NCI-H1694 (cell line): Measurements from ENCODE around the gene TRMT61A.
"Not testable (repeated sequence)": the region's sequence is repeated elsewhere in the genome, so short reads cannot be mapped to it uniquely, and the experiment has no call there.

ENCODE experiments used
- DNase-seq: peaks from one replicate; lab custom pipeline; 2025; lab: John Stamatoyannopoulos, UW

TRMT61A gene

DNA sequence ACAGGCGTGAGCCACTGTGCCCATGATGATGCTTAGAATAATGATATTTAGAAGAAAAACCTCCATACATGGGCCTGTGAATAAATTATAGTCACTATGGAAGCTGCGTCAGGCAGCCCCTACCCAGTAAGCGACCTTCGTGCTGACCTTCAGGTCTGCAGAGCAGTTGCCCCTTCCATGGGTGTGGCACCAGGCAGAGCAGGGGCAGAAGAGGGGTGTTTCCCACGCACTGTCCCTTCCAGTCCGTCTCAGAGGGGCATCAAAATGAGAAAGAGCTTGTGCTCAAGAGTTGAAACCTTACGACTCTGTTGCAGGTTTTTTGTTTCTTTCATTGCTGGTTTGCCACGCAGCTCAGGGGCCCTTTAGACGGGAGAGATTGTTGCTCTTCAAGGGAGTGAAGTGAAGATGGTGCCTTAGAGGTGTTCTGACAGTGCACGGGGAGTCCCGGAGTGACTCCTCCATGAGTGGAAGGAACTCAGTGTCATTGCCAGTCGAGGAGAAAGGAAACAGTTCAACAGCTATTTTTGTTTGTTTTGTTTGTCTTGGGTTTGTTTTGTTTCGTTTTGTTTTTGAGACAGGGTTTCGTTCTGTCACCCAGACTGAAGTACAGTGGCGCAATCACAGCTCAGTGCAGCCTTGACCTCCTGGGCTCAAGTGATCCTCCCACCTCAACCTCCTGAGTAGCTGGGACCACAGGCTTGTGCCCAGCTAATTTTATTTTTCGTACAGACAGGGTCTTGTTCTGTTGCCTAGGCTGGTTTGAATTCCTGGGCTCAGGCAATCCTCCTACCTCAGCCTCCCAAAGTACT lies 20.3 kb upstream of the TRMT61A start:
- DNase-seq, result no peak

DNA sequence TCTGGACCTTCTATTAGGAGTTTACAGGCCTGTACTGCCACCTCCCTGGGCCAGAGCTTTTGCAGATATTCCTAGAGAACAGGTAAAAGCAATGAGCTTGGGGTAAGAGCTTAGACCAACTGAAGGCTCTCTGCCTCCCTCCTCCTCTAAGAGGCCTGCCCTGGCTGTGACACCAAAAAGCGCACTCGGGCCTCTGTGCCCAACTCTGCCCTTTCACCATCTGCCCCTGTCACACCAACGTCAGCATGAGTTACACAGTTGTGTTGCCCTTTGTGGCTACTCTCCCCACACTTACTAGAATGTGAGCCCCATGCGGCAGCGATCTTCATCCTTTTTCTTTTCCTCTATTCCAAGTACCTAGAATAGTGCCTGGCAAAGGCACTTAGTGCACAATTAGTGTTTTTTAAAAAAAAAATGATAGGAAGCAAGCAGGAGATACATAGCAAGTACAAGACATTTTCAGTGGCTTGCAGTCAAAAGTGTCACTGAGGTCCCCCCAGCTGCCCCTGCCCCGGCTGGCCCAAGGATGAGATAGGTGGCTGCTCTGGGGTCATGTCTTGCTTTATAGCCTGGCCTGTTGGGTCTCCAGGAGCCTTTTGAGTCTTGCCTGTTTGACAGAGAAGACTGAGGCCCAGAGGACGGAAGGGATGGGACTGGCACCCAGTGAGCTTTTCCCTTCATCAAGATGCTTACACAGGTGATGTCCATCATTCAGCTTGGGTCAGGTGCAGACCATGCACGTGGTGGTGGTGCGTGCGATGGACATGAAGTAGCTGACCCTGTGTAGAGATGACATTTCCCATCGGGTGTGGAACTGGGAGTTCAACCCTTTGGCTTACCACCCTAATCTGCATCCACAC lies 18.9 kb upstream of the TRMT61A start:
- DNase-seq, result no peak

DNA sequence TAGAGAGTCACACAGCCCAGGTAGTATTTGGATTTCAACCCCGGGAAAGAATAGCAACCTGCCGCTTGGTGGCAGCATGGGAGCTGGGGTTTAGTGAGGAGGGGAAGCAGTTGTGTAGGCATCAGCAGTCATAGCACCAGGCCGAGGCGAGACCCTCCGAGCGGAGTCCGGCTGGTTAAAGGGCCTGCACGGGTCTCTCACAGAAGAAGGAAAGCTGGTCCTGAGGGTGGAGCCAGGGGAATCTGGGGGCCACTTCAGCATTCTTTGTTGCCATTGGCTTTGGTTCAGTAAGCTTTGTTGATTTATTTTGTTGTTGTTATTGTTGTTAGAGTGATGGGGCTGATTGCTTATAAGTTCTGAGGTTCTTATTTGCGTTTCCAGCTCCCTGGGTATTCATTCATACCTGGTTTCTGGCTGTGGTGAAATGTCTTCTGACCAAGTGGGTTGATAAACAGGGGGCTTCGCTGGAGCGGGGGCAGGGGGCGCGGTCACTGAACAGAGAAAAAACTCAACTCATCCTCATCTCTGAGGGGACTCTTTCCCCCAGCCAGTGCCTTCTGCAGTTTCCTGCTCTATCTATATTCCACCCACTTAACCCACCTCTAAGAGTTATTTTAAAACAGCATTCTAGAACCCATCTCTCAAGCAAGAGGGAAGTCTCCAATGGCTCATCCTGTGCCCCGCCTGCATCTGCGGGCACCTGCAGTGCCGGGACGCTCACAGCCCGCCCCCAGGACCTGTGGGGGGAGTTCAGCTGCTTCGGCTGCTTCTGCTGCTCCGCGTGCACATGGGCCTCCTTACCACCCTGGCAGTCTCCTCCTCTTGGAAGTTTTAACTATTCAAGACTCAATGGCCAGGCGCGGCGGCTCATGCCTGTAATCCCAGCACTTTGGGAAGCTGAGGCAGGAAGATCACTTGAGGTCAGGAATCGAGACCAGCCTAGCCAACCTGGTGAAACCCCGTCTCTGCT lies 18.0 kb upstream of the TRMT61A start:
- peak; percentile 46 for DNase-seq

DNA sequence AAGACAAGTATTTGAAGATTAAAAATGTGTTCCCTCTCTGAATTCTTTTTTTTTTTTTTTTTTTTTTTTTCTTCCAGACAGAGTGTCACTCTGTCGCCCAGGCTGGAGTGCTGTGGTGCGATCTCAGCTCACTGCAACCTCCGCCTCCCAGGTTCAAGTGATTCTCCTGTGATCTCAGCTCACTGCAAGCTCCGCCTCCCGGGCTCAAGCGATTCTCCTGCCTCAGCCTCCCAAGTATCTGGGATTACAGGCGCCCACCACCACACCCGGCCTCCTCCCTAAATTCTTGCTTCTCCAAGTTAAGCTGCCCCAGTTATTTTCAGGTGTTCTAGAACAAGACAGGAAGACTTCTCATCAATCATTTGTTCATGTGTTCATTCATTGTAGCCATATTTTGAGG lies 16.8 kb upstream of the TRMT61A start:
- DNase-seq, result not testable (repeated sequence)

DNA sequence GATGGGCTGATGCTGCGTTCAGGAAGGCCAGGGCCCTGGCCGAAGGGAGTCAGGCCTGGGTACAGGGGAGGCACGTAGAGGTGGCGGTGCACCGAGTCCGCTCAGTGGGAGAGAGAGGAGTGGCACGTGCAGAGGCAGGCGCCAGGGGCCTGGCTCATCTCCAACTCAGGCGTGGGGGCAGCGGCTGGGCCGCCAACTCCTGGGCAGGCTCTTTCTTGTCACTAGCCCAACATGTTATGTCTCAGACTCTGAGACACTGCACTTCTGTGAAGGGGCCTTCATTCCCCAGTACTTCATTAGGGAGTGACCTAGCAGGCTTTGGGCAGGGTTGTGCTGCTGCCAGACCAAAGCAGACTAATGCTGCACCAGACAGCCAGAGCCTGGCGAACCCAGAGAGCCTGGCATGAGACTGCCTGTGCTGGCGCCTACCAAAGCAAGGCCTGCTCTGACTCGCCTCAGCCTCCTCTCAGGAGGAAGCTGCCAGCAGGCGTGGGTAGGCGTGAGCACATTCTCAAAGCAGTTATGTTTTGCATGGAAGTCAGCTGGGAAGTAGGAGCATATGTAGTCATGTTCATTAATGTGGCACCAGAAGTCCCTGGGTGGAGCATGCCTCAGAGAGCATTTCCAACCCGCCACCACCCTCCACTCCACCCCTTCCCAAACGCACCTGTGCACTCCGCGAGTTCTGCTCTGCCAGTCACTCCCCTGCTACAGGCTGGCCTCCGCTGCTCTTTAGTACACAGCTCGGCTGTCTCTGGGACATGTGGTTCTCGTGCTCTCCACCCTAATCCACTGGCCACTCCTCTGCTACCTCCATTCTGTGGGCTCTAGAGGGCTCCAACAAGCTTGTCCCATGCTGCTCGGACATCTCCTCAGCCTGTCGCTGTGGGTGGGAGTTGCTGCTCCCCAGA lies 16.0 kb upstream of the TRMT61A start:
- DNase-seq, result peak; percentile 100

DNA sequence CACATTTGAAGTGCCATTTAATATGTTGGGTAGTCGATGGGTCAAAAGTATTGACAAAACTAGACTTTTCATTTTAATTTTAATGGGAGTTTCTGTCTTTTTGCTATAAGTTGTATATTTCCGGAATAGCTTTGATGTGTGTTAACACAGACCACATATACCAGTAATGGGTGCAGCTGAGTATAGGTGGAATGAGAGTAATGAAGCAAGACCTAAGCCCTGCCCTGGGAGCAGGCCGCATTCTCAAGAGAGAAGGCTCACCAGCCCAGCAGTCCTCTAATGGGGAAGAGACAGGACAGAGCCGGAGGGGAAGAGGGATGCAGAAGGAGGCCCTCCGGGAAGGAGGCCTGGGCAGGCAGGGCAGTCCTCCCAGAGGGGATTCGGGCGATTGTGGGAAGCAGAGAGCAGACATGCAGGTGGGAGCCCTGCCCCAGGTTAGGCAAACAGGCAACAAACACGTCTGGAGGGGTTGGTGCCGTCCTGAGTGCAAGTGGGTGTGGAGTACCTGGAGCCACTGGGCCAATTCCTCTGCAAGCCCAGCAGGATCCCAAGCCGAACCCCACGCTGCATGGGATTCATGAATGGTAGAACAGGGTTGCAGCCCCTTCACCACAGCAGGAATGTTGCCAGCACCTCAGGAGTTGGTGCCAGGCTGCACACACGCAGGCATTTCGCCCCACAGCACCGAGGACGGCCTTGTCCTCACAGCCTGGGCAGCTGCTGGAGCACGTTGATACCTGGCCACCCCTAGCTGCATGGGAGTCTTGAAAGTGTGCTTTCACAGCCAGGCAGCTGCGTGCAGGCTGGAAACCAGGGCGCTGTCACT lies 14.2 kb upstream of the TRMT61A start:
- no peak for DNase-seq

DNA sequence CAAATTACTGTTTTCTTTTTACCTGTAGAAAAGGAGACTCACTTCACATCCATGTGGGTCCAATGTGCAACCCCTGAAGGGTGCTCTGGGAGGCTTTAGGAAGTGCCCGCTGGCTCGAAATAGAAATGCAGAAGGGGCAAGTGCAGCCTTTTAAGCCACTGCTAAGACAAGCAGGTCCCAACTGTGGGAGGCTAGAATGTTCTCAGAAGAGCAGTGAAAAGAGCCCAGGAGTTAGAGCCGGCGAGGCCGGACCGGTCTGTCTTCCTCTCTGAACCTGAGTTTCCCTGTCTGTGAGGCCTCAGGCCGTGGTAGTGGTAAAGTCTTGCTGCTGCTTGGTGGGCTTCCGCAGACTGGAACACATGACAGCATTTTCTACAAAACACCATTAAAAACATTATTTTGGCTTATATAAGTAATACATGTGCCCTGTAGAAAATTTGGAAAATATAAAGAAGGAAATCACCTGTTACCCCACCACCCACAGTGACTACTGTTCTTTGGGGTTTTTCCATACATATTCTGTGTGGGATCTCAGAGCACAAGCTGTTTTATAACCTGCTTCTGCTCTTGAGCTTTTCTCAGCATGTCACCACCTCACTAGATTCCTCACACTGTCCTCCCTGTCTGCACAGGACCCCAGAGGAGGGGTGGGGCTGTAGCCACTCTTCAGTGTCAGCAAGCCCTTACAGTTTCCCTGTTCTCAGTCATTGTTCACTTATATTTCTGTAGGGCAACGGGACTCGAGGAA lies 12.4 kb upstream of the TRMT61A start:
- DNase-seq, result no peak

DNA sequence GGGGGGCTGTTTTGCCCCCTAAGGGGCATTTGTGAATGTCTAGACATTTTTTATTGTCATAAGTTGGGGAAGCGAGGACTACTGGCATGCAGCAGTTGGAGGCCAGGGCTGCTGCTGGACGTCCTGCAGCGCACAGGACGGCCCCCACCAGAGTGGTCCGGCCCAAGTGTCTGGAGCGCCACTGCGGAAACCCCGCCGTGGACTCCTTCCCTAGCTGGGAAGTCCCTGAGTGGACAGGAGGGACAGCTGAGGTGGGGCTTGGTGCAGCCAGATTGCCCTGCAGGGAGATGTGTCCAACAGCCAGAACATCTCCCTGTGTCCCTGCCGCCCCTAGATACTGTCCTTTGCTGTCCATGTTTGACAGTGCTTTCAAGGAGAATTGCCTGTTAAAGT lies 11.8 kb upstream of the TRMT61A start:
- DNase-seq, result no peak

DNA sequence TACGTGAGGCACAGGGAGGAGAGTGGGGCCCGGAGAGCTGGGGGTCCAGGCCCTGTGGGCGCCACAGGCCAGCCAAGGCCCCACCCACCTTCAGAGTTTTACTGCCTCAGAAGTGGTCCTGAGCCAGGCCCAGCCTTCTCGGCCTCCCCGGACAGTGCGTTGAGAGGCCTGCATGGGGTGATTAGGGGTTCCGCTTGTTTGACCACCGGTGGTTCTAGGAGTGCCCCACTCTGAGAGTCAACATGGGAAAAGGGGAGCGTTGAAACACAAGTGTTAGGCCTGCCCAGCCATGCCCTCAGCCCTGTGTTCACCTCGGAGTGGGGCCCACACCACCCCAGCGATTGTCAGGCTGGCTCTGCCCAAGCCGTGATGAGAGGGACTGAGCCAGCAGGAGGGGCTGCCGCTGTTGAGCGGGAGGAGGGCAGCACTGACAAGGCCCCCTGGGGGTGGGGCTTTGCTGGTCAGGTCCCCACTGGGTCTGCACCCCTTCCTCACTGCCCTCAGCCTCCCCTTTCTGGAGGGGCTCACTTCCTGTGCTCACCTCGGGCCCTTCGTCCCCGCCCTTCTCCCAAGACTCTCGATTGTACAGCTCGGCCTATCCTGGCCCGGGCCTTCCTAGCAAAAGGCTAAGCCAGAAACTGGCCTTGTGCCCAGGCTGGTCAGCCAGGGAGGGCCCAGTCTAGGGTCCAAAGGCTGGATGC lies 11.1 kb upstream of the TRMT61A start:
- no peak for DNase-seq

DNA sequence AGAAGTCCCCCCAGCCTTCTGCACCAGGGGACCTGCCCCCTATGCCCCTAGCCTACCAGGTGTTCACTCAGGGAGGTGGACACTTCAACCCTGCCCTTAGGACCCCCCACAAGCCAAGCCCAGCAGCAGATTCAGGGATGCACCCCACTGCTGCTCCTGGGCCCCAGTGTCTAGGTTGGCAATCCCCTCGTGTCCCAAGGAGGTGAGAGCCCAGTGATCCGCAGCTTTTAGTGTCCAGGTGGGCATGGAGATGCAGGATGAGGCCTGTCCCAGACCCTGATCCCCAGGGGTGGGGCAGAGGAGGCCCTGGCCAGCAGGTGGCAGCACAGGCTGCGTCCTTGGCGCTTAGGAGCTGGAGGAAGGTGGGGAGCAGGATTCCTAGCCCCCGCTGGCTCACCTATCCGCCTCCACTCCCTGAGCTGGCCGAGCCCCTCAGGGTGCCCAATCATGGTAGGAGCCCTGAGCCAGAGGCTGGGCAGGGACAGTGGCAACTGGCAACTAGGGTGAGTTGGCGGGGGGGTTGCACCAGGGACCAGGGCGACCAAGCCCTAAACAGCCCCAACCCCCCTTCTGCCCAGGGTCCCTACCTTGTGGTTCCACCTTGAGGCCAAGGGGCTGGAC lies 10.5 kb upstream of the TRMT61A start:
- peak; percentile 81 for DNase-seq

DNA sequence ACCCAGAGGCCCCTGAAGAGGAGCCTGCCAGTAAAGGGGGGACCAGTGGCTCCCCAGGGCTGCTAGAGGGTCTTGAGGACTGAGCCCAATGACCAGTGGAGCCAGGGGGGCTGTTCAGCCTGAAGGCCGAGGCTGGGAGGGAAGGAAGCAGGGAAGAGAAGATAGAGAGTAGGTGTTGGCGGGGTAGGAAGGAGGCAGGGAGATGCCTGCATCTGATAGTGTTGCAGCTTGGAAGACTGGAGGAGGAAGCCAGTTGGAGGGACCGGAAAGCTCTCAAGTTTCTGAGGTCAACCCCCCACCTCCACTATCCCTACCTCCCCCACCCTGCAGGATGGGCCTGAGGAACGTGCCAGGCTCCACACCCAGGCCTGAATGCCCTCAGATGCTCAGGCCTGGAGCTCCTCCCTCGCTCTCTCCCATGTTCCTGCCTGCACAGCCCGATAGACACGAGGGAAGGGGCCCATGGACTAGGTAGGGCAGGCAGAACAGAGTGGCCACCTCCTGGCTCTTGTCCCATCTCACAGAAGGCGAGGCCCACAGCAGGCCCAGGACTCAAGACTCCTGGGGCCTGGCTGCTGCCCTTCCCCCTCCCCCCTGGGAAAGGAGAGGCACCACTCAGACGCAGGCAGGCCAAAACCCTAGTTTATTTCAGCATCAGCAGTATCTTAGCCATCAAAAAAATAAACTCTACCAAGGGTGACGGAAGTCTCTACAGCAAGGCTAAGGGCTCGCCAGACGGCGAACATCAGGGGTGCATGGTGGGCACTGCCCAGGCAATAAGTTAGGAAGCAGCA lies 9.8 kb upstream of the TRMT61A start:
- no peak for DNase-seq

DNA sequence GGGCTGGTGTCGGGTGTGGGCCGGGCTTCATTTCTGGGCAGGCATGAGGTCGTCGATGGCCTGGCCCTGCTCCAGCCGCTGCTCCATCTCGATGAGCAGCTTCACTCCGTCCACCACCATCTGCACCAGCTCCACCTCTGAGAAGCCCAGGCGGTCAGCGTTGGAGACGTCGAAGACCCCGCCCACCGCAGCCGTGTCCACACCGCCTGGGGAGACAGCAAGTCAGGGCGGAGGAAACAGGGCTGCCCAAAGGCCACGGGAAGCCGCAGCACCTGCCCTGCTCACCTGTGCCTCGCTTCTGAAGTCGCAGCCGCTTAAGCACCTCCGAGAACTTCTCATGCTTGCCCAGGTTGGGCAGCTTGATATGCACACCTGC lies 9.2 kb upstream of the TRMT61A start:
- no peak for DNase-seq

DNA sequence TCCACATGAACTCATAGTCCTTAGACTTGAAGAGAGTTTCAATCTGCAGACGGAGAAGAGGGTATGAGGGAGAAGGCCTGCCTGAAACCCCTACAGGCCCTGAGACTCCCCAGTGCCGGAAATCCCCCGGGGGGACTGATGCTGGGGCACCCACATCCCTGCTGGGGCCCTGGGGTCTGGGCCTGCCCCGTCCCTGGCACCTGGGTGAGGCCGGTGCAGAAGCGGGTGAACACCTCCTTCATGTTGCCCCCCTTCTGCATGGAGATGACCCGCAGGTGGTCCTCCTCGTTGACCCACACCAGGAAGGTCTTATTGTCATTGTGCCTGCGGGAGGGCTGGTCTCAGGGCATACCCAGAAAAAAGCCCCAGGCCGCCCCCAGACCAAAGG lies 8.7 kb upstream of the TRMT61A start:
- DNase-seq, result no peak

DNA sequence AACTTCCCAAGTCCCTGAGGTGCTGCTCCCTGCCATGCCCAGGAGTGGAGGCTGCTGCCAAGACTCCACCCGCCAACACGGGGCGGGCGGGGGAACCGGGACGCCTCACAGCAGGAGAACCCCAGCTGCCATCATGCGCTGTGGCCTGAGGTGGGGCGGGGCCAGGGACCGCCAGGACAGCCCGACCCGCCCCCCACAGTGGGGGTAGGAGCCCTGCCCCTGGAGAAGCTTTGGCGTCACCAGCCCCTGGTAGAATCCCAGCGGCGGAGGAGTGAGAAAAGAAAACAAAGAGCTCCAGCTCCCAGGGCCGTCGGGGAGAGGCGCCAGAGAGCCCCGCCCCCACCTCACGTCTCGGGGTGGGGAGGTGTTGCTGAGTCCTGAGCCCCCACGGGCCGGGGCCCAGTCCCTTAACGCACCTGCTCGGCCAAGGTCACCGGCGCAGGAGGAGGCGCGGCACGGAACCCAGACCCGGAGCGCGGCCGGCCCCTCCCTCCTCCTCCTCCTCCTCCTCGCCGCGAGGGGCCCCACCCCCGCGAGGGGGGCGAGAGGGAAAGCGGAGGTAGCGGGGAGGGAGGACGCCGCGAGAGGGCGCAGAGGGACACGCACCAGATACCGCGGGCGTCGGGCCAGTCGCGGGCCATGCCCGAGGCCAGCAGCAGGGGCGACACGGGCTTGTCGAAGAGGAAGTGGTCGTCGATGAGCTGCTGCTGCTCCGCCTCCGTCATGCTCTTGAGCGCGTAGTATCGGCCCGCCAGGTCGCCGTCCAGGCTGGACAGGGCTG lies 8.1 kb upstream of the TRMT61A start:
- peak; percentile 93 for DNase-seq

DNA sequence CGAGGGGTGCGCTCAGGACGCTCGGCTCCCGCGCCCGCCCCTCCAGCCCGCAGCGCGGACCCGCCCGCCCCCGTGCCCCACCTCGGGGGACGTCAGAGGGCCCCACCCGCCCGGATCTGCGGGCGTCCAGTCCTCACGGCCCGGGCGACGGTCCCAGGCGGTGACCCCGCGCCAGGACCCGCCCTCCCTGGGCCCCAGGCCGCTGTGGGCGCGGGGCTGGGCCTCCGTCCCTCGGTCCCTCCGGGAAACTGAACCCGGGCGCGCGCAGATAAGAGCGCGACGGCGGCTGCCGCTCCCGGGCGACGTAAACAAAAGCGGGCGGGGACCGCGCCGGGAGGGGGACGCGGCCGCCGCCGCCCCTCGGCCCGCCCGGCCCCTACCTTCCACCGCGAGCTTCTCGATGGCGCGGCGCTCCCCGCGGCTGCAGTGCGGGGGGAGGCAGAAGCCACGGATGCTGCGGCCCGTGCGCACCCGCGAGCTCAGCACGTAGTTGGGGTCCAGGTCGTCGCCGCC lies 7.5 kb upstream of the TRMT61A start:
- no peak for DNase-seq

DNA sequence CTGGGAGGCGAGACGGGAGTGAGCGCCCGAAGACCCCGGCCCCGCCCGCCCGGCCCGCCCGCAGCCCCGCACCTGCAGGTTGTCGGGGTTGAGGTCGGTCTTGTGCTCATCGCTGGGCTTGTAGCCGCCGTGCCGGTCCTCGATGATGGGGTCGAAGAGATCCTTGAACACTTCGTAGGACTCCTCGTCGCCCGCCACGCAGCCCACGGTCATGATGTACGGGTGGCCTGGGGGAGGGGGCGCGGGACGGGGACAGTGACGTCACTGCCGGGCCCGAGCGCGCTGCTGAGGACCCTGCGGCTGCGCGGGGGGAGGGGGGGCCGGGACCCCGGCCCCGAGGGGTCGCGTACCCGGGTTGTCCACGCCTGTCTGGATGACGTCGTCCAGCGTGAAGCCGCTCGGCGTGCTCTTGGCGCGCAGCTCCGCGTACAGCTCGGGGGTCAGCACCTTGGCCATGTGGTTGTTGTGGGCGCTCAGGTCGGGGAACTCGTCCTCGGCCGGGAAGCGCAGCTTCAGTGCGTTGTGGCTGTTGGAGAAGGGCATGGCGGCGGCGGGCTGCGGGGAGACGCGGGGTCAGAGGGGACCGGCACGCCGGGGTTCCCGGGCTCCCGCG lies 6.9 kb upstream of the TRMT61A start:
- peak; percentile 33 for DNase-seq
